ENCODE data around the gene CYP27B1. TPM values are rescaled to one million over a fixed set of nuclear protein-coding genes. Genes with fewer than 3 reads are reported as not detected.
A peak's percentile ranks its signal among the peaks of the same experiment; 100 is the strongest.

CYP27B1 gene
- total and polyA plus RNA-seq, 9 donors: 0.51 to 1.3 (median 1.1) TPM

- H3K9me3 ChIP-seq (replicated peaks; ENCODE audit: control insufficient read depth, low read depth, low read length): no peaks in the 10 kb centered on the region
- H3K27me3 ChIP-seq (ENCODE audit: control insufficient read depth, insufficient read depth, low read length): peaks cover 59% of the 10 kb centered on the region
- WGBS (ENCODE audit: insufficient coverage): 6% methylated on average over 30 of the region's 49 CpGs
- H3K4me1 ChIP-seq (ENCODE audit: control insufficient read depth, insufficient read depth, low read length): peaks cover 57% of the 10 kb centered on the region
- peak overlapping the region; percentile 85 for H3K27ac ChIP-seq (ENCODE audit: low read length)
- peaks cover 8% of the 10 kb centered on the region for H3K36me3 ChIP-seq (ENCODE audit: control insufficient read depth, insufficient read depth, low read length)
- peak; percentile 86 for DNase-seq
- H3K4me3 ChIP-seq (ENCODE audit: low read length): peak overlapping the region; percentile 13
Observed at GRCh38 chr12:57735952-57736740, 30.7 kb downstream of the CYP27B1 start.

- Histone ChIP-seq H3K4me1 (ENCODE audit: control insufficient read depth, insufficient read depth, low read length) (peaks cover 59% of the 10 kb centered on the region), H3K4me3 (ENCODE audit: low read length) (peak overlapping the region; percentile 13), H3K27me3 (ENCODE audit: control insufficient read depth, insufficient read depth, low read length) (peaks cover 51% of the 10 kb centered on the region), H3K36me3 (ENCODE audit: control insufficient read depth, insufficient read depth, low read length) (peaks cover 8% of the 10 kb centered on the region), H3K9me3 (replicated peaks; ENCODE audit: control insufficient read depth, low read depth, low read length) (no peaks in the 10 kb centered on the region), H3K27ac (ENCODE audit: low read length) (peak overlapping the region; percentile 85)
- peak; percentile 88 for DNase-seq
- WGBS (ENCODE audit: insufficient coverage): 20% methylated on average over 1 of the region's 8 CpGs
Observed at GRCh38 chr12:57735198-57735855, 31.6 kb downstream of the CYP27B1 start.

GRCh38 chr12:57734591-57734990 lies 32.3 kb downstream of the CYP27B1 start:
- 88% methylated on average over 1 of the region's 4 CpGs for WGBS (ENCODE audit: insufficient coverage)
- H3K27me3 ChIP-seq (ENCODE audit: control insufficient read depth, insufficient read depth, low read length): peaks cover 44% of the 10 kb centered on the region
- no peaks in the 10 kb centered on the region for H3K9me3 ChIP-seq (replicated peaks; ENCODE audit: control insufficient read depth, low read depth, low read length)
- peaks cover 60% of the 10 kb centered on the region for H3K4me1 ChIP-seq (ENCODE audit: control insufficient read depth, insufficient read depth, low read length)
- DNase-seq: peak; percentile 50
- H3K27ac ChIP-seq (ENCODE audit: low read length): peak overlapping the region; percentile 85
- H3K36me3 ChIP-seq (ENCODE audit: control insufficient read depth, insufficient read depth, low read length): peaks cover 11% of the 10 kb centered on the region
- no peak overlapping the region for H3K4me3 ChIP-seq (ENCODE audit: low read length)

- Histone ChIP-seq H3K4me1 (ENCODE audit: control insufficient read depth, insufficient read depth, low read length) (peaks cover 55% of the 10 kb centered on the region), H3K36me3 (ENCODE audit: control insufficient read depth, insufficient read depth, low read length) (peaks cover 14% of the 10 kb centered on the region), H3K9me3 (replicated peaks; ENCODE audit: control insufficient read depth, low read depth, low read length) (no peaks in the 10 kb centered on the region), H3K4me3 (ENCODE audit: low read length) (no peak overlapping the region), H3K27me3 (ENCODE audit: control insufficient read depth, insufficient read depth, low read length) (peaks cover 37% of the 10 kb centered on the region), H3K27ac (ENCODE audit: low read length) (peak overlapping the region; percentile 85)
- no peak for DNase-seq
- 79% methylated on average over 5 of the region's 6 CpGs for WGBS (ENCODE audit: insufficient coverage)
Observed at GRCh38 chr12:57733928-57734327, 33.0 kb downstream of the CYP27B1 start.

- H3K4me3 ChIP-seq (ENCODE audit: low read length): no peak overlapping the region
- H3K27ac ChIP-seq (ENCODE audit: low read length): no peak overlapping the region
- no peaks in the 10 kb centered on the region for H3K9me3 ChIP-seq (replicated peaks; ENCODE audit: control insufficient read depth, low read depth, low read length)
- H3K36me3 ChIP-seq (ENCODE audit: control insufficient read depth, insufficient read depth, low read length): peaks cover 14% of the 10 kb centered on the region
- WGBS (ENCODE audit: insufficient coverage): 79% methylated on average over 4 of the region's 11 CpGs
- H3K4me1 ChIP-seq (ENCODE audit: control insufficient read depth, insufficient read depth, low read length): peaks cover 49% of the 10 kb centered on the region
- DNase-seq: peak; percentile 2
- H3K27me3 ChIP-seq (ENCODE audit: control insufficient read depth, insufficient read depth, low read length): peaks cover 34% of the 10 kb centered on the region
Observed at GRCh38 chr12:57732726-57733593, 33.9 kb downstream of the CYP27B1 start.

GRCh38 chr12:57732270-57732669 lies 34.6 kb downstream of the CYP27B1 start:
- no peak for DNase-seq
- Histone ChIP-seq H3K4me1 (ENCODE audit: control insufficient read depth, insufficient read depth, low read length) (peaks cover 51% of the 10 kb centered on the region), H3K4me3 (ENCODE audit: low read length) (no peak overlapping the region), H3K9me3 (replicated peaks; ENCODE audit: control insufficient read depth, low read depth, low read length) (no peaks in the 10 kb centered on the region), H3K27me3 (ENCODE audit: control insufficient read depth, insufficient read depth, low read length) (peaks cover 33% of the 10 kb centered on the region), H3K36me3 (ENCODE audit: control insufficient read depth, insufficient read depth, low read length) (peaks cover 14% of the 10 kb centered on the region), H3K27ac (ENCODE audit: low read length) (no peak overlapping the region)
- WGBS (ENCODE audit: insufficient coverage): no CpG with 5 or more reads among the region's 4 CpGs

- no peak for DNase-seq
- WGBS (ENCODE audit: insufficient coverage): 90% methylated on average over 13 of the region's 19 CpGs
- H3K4me3 ChIP-seq (ENCODE audit: low read length): no peak overlapping the region
- peaks cover 14% of the 10 kb centered on the region for H3K36me3 ChIP-seq (ENCODE audit: control insufficient read depth, insufficient read depth, low read length)
- H3K27me3 ChIP-seq (ENCODE audit: control insufficient read depth, insufficient read depth, low read length): peaks cover 31% of the 10 kb centered on the region
- H3K9me3 ChIP-seq (replicated peaks; ENCODE audit: control insufficient read depth, low read depth, low read length): no peaks in the 10 kb centered on the region
- no peak overlapping the region for H3K27ac ChIP-seq (ENCODE audit: low read length)
- H3K4me1 ChIP-seq (ENCODE audit: control insufficient read depth, insufficient read depth, low read length): peaks cover 51% of the 10 kb centered on the region
Observed at GRCh38 chr12:57731411-57732080, 35.3 kb downstream of the CYP27B1 start.

- no peak for DNase-seq
- Histone ChIP-seq H3K36me3 (ENCODE audit: control insufficient read depth, insufficient read depth, low read length) (peaks cover 14% of the 10 kb centered on the region), H3K4me1 (ENCODE audit: control insufficient read depth, insufficient read depth, low read length) (peaks cover 48% of the 10 kb centered on the region), H3K27ac (ENCODE audit: low read length) (no peak overlapping the region), H3K9me3 (replicated peaks; ENCODE audit: control insufficient read depth, low read depth, low read length) (no peaks in the 10 kb centered on the region), H3K4me3 (ENCODE audit: low read length) (no peak overlapping the region), H3K27me3 (ENCODE audit: control insufficient read depth, insufficient read depth, low read length) (peaks cover 25% of the 10 kb centered on the region)
- 78% methylated on average over 10 of the region's 13 CpGs for WGBS (ENCODE audit: insufficient coverage)
Observed at GRCh38 chr12:57730336-57731067, 36.4 kb downstream of the CYP27B1 start.

- DNase-seq: no peak
- H3K27ac ChIP-seq (ENCODE audit: low read length): no peak overlapping the region
- H3K9me3 ChIP-seq (replicated peaks; ENCODE audit: control insufficient read depth, low read depth, low read length): no peaks in the 10 kb centered on the region
- H3K4me3 ChIP-seq (ENCODE audit: low read length): no peak overlapping the region
- H3K4me1 ChIP-seq (ENCODE audit: control insufficient read depth, insufficient read depth, low read length): peaks cover 37% of the 10 kb centered on the region
- WGBS (ENCODE audit: insufficient coverage): 50% methylated on average over 3 of the region's 5 CpGs
- H3K27me3 ChIP-seq (ENCODE audit: control insufficient read depth, insufficient read depth, low read length): peaks cover 23% of the 10 kb centered on the region
- H3K36me3 ChIP-seq (ENCODE audit: control insufficient read depth, insufficient read depth, low read length): peaks cover 14% of the 10 kb centered on the region
Observed at GRCh38 chr12:57729321-57729844, 37.5 kb downstream of the CYP27B1 start.

Measured in muscle of leg (tissue), 11 donors.